Nephron progenitor cell (in vitro differentiated cells): Measurements from ENCODE around the gene COLEC12.

ENCODE experiments used
- DNase-seq: peaks from one replicate; pipeline ENCODE4 v3.0.0; 2021
- H3K27ac Mint-ChIP-seq: 2 replicates; pipeline ENCODE4 v1.8.0; 2021; ENCODE audit warnings: mild to moderate bottlenecking, moderate library complexity, mixed read lengths
- H3K27me3 Mint-ChIP-seq: 2 replicates; pipeline ENCODE4 v1.8.0; 2021; ENCODE audit warnings: mild to moderate bottlenecking, low read depth, mixed read lengths; ENCODE audit not compliant: poor library complexity
- H3K36me3 Mint-ChIP-seq: 2 replicates; pipeline ENCODE4 v1.8.0; 2021; ENCODE audit warnings: low read depth, mixed read lengths
- H3K4me1 Mint-ChIP-seq: 2 replicates; pipeline ENCODE4 v1.8.0; 2021; ENCODE audit warnings: mixed read lengths
- H3K4me3 Mint-ChIP-seq: 2 replicates; pipeline ENCODE4 v1.8.0; 2021; ENCODE audit warnings: mild to moderate bottlenecking, moderate library complexity, mixed read lengths
- H3K9me3 Mint-ChIP-seq: 2 replicates; pipeline ENCODE4 v1.8.0; 2021; ENCODE audit warnings: mild to moderate bottlenecking, moderate library complexity, mixed read lengths
- TF ChIP-seq, protein P1 (sequence below): fragments of 200-600 bp; sonication (generic); IDR thresholded peaks from 2 replicates; pipeline ENCODE4 v1.5.0; 2021; ENCODE audit warnings: antibody characterized with exemption

Gene COLEC12

DNA sequence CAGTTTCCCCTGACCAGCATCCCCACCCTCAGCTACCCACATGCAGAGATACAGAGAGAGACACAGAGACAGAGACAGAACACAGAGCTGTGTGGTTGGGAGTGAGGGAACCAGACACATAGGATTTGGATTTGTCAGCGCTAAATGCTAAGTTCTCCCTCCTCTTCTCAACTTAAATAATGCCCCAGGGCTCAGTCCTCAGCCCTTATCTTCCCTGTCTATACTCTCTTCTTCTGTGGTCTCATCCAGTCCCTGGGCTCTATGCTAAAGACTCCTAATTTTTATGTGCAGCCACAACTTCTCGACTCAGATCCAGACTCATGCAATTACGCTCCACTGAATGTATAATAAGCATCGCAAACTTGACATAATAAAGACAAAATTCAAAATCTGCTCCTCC lies 47.1 kb downstream of the COLEC12 start:
- Mint-ChIP-seq H3K9me3 (peaks cover 46% of the 10 kb centered on the region), H3K4me3 (no peak overlapping the region), H3K27me3 (peaks cover 5% of the 10 kb centered on the region), H3K27ac (peak overlapping the region; percentile 16), H3K36me3 (peaks cover 63% of the 10 kb centered on the region), H3K4me1 (peaks cover 70% of the 10 kb centered on the region)
- TF ChIP-seq, protein P1, sequence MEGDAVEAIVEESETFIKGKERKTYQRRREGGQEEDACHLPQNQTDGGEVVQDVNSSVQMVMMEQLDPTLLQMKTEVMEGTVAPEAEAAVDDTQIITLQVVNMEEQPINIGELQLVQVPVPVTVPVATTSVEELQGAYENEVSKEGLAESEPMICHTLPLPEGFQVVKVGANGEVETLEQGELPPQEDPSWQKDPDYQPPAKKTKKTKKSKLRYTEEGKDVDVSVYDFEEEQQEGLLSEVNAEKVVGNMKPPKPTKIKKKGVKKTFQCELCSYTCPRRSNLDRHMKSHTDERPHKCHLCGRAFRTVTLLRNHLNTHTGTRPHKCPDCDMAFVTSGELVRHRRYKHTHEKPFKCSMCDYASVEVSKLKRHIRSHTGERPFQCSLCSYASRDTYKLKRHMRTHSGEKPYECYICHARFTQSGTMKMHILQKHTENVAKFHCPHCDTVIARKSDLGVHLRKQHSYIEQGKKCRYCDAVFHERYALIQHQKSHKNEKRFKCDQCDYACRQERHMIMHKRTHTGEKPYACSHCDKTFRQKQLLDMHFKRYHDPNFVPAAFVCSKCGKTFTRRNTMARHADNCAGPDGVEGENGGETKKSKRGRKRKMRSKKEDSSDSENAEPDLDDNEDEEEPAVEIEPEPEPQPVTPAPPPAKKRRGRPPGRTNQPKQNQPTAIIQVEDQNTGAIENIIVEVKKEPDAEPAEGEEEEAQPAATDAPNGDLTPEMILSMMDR: no peak
- DNase-seq: no peak

DNA sequence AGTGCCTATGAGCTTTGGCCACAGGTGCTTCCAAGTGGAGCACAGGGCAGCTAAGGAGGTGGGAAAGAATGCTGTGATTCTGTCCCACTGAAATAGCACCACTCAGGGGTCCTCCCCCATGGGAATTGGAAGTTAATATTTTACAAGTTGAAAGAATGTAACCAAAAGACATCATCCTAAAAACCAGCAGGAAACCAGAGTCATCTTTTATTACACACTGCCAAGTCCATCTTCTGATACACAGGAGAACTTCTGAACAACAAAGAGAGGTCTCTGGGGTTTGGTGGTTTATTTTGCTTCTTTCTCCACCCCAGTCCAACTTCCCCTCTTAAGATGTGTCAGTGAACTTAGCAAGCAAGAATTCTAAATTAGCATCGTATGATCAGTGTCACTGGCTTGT lies 47.7 kb downstream of the COLEC12 start:
- H3K4me1 Mint-ChIP-seq: peaks cover 70% of the 10 kb centered on the region
- TF ChIP-seq, protein P1: no peak
- H3K9me3 Mint-ChIP-seq: peaks cover 46% of the 10 kb centered on the region
- no peak overlapping the region for H3K4me3 Mint-ChIP-seq
- H3K36me3 Mint-ChIP-seq: peaks cover 63% of the 10 kb centered on the region
- no peak for DNase-seq
- no peak overlapping the region for H3K27ac Mint-ChIP-seq
- H3K27me3 Mint-ChIP-seq: peaks cover 5% of the 10 kb centered on the region

DNA sequence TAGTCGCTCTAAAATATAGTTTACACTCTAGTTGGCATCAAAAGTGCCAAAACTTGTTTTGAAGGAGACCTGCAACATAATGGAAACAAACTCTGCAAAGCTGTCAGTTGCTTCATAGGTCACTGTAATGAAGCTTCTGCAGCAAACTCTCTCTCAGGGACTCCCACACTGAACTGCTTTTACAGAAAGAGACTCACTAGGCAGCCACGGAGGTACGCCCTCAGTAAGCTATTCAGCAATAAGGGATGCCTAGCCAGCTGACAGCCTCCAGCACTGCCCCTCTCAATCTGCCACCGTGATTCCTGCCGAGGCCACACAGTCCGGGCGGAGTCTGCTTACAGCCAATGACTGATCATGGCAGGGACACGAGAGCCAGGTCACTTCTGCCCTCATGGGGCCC lies 51.1 kb downstream of the COLEC12 start:
- H3K4me3 Mint-ChIP-seq: peak overlapping the region; percentile 13
- peaks cover 5% of the 10 kb centered on the region for H3K27me3 Mint-ChIP-seq
- TF ChIP-seq, protein P1: no peak
- peaks cover 58% of the 10 kb centered on the region for H3K36me3 Mint-ChIP-seq
- H3K9me3 Mint-ChIP-seq: peaks cover 46% of the 10 kb centered on the region
- peaks cover 54% of the 10 kb centered on the region for H3K4me1 Mint-ChIP-seq
- DNase-seq: peak; percentile 33
- H3K27ac Mint-ChIP-seq: peak overlapping the region; percentile 35

DNA sequence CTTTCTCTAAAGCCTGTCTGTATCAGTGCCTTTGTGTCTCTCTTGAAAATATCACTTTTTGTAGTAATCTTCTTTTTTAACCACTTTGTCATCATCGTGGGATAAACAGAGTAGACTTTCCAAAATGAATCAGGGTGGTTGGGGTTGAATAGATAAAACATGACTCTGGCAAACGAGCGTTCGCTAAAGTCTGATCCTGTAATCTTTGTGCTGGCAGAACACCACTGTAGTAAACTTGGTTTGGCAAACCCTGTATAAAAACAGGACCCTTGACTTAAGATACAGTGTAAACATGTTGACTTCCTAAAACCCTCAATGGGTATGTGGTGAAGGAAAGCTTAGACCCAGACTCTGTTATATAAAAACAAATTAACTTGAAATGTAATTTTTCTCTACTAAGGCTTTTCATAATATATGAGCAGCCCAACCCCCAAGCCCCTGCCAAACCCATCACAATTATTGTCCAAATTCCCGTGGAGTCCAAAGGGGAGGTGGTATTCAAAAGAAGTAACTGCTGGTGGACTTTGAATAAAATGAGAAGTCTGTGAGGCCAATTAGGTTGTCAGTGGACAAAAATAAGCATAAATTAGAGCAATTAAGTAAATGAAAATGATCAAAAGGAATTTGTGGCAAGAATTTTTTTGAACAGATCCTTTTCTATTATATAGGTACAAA lies 52.2 kb downstream of the COLEC12 start:
- Mint-ChIP-seq H3K9me3 (peaks cover 42% of the 10 kb centered on the region), H3K4me3 (no peak overlapping the region), H3K27ac (peak overlapping the region; percentile 83), H3K27me3 (peaks cover 5% of the 10 kb centered on the region), H3K36me3 (peaks cover 58% of the 10 kb centered on the region), H3K4me1 (peaks cover 45% of the 10 kb centered on the region)
- DNase-seq: no peak
- TF ChIP-seq, protein P1: no peak

DNA sequence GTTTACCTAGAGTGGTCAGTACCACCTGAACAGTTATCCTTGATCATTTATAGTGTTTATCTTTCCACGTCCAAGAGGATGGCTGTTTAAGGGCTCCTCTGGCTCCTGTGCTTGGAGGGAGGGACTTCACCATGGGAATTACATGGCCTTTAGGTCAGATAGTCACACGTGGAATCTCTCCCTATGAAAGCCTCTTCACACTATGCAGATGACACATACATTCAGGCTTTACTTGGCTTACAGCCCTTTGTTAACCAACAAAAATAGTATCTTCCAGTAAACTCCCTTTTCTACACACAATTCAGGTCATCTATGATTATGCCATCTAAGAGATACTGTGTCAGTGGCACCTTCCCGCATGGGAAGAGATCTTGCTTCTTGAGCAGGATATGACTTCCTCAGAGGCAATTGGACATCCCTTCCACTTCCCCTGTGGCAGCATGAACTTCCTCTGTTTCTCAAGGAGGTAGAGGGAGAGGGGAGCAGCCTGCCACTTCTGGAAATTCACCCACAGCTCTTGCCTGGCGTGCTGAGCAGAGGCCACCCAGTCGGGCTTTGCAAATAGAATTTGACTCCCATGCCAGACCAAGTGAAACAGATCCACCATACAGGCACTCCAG lies 53.5 kb downstream of the COLEC12 start:
- H3K36me3 Mint-ChIP-seq: peaks cover 53% of the 10 kb centered on the region
- TF ChIP-seq, protein P1: no peak
- peaks cover 5% of the 10 kb centered on the region for H3K27me3 Mint-ChIP-seq
- H3K27ac Mint-ChIP-seq: peak overlapping the region; percentile 55
- no peak overlapping the region for H3K4me3 Mint-ChIP-seq
- DNase-seq: no peak
- H3K4me1 Mint-ChIP-seq: peaks cover 41% of the 10 kb centered on the region
- peaks cover 31% of the 10 kb centered on the region for H3K9me3 Mint-ChIP-seq

DNA sequence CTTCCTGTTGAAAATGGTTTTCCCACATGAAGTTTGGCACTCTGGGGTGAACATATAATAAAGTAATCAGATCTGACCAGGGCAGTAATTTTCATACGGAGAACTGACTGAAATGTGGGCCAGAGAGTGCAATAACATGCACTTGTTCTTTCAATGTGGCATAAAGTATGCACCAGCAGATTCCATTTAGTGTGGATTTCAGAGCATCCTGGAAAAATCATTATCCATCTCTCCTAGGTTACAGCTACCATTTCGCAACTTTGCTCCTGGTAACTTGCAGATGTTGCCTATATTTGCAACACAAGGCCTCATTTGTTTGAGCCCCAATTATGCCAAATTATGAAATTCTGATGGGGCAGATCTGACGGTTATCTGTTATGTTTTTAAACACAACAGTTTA lies 55.4 kb downstream of the COLEC12 start:
- DNase-seq: no peak
- Mint-ChIP-seq H3K4me1 (peaks cover 36% of the 10 kb centered on the region), H3K4me3 (no peak overlapping the region), H3K36me3 (peaks cover 45% of the 10 kb centered on the region), H3K27ac (no peak overlapping the region), H3K27me3 (peaks cover 5% of the 10 kb centered on the region), H3K9me3 (peaks cover 11% of the 10 kb centered on the region)
- TF ChIP-seq, protein P1: no peak
